ENCODE results near the gene ANXA10. TPM values are rescaled to one million over a fixed set of nuclear protein-coding genes. Genes with fewer than 3 reads are reported as not detected.

Gene ANXA10
- polyA plus RNA-seq, 1 donor (not counting 4 experiments of a cell fraction or from before 2014, with no cell fraction given), result not detected

DNA sequence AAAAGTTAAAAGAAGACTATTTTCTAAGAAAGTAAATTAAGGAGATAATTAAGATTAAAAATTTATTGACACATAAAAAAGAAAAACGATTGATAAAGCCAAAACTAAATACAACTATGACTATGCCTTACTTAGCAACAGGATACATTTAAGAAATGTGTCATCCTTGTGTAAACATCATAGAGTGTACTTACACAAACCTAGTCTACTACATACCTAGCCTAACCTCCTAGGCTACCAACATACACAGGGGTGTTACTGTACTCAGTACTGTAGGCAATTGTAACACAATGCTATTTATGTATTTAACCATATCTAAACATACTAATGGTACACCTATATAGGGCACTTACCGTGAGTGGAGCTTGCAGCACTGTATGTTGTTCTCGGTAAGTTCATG lies 108.3 kb downstream of the ANXA10 start:
- Histone ChIP-seq H3K79me2 (ENCODE audit: control insufficient read depth, insufficient read depth, low read length) (no peaks in the 10 kb centered on the region), H3K4me2 (ENCODE audit: control insufficient read depth, extremely low read depth, insufficient read depth, low read depth, low read length) (no peak overlapping the region), H3K9me3 (ENCODE audit: control insufficient read depth, low read depth, low read length) (peaks cover 4% of the 10 kb centered on the region)

GRCh38 chr4:168203233-168203911 lies 111.0 kb downstream of the ANXA10 start:
- no peak for TF ChIP-seq CTCF (optimal IDR thresholded peaks at IDR 0.05 in 1 of 3, IDR thresholded peaks at IDR 0.05 in 1 of 3, conservative IDR thresholded peaks at IDR 0.05 in 1 of 3; ENCODE audit: extremely low read depth in 1 of 3, insufficient read depth in 2 of 3, low read length in 3 of 3)
- no peak for TF ChIP-seq EZH2 (IDR thresholded peaks at IDR 0.05; ENCODE audit: low read length)
- no peak for FAIRE-seq
- no peaks in the 10 kb centered on the region for H3K36me3 ChIP-seq (ENCODE audit: control insufficient read depth in 2 of 2, extremely low read depth in 1 of 2, insufficient read depth in 2 of 2, low read length in 2 of 2)
- no peak for DNase-seq (ENCODE audit: low read depth, low spot score)
- H3K79me2 ChIP-seq (ENCODE audit: control insufficient read depth, insufficient read depth, low read length), result no peaks in the 10 kb centered on the region
- H2AFZ ChIP-seq (ENCODE audit: control insufficient read depth, low read length), result no peak overlapping the region
- no peak overlapping the region for H3K9ac ChIP-seq (ENCODE audit: control insufficient read depth, extremely low read depth, insufficient read depth, low read length)
- no peak overlapping the region for H3K4me2 ChIP-seq (ENCODE audit: control insufficient read depth, extremely low read depth, insufficient read depth, low read depth, low read length)
- H4K20me1 ChIP-seq (ENCODE audit: control insufficient read depth, extremely low read depth, insufficient read depth, low read length), result no peaks in the 10 kb centered on the region
- H3K4me1 ChIP-seq (ENCODE audit: control insufficient read depth, extremely low read depth, insufficient read depth, low read length), result no peaks in the 10 kb centered on the region
- no peak overlapping the region for H3K27ac ChIP-seq (ENCODE audit: control insufficient read depth, insufficient read depth, low read length)
- H3K9me1 ChIP-seq (ENCODE audit: control insufficient read depth, extremely low read depth, insufficient read depth, low read length), result no peaks in the 10 kb centered on the region
- no peak overlapping the region for H3K4me3 ChIP-seq (ENCODE audit: control insufficient read depth in 2 of 3, extremely low read depth in 1 of 3, insufficient read depth in 2 of 3, low read depth in 1 of 3, low read length in 3 of 3)
- dilution Hi-C loops (cut with MboI; ENCODE audit: extremely low pct_ligation_motif_present, low sequenced_read_pairs), result no loop called here
- no peaks in the 10 kb centered on the region for H3K27me3 ChIP-seq (ENCODE audit: control insufficient read depth, extremely low read depth, insufficient read depth, low read length)
- peaks cover 4% of the 10 kb centered on the region for H3K9me3 ChIP-seq (ENCODE audit: control insufficient read depth, low read depth, low read length)

More for the DNA sequence above, 108.3 kb downstream of the ANXA10 start:
- Histone ChIP-seq H3K9me1 (ENCODE audit: control insufficient read depth, extremely low read depth, insufficient read depth, low read length) (no peaks in the 10 kb centered on the region), H3K4me1 (ENCODE audit: control insufficient read depth, extremely low read depth, insufficient read depth, low read length) (no peaks in the 10 kb centered on the region), H4K20me1 (ENCODE audit: control insufficient read depth, extremely low read depth, insufficient read depth, low read length) (no peaks in the 10 kb centered on the region), H3K4me3 (ENCODE audit: control insufficient read depth in 2 of 3, extremely low read depth in 1 of 3, insufficient read depth in 2 of 3, low read depth in 1 of 3, low read length in 3 of 3) (no peak overlapping the region), H3K27me3 (ENCODE audit: control insufficient read depth, extremely low read depth, insufficient read depth, low read length) (no peaks in the 10 kb centered on the region), H3K27ac (ENCODE audit: control insufficient read depth, insufficient read depth, low read length) (no peak overlapping the region), H3K36me3 (ENCODE audit: control insufficient read depth in 2 of 2, extremely low read depth in 1 of 2, insufficient read depth in 2 of 2, low read length in 2 of 2) (no peaks in the 10 kb centered on the region), H2AFZ (ENCODE audit: control insufficient read depth, low read length) (no peak overlapping the region), H3K9ac (ENCODE audit: control insufficient read depth, extremely low read depth, insufficient read depth, low read length) (no peak overlapping the region)
- TF ChIP-seq EZH2 (IDR thresholded peaks at IDR 0.05; ENCODE audit: low read length) (no peak), CTCF (optimal IDR thresholded peaks at IDR 0.05 in 1 of 3, IDR thresholded peaks at IDR 0.05 in 1 of 3, conservative IDR thresholded peaks at IDR 0.05 in 1 of 3; ENCODE audit: extremely low read depth in 1 of 3, insufficient read depth in 2 of 3, low read length in 3 of 3) (no peak)
- FAIRE-seq (no peak), DNase-seq (ENCODE audit: low read depth, low spot score) (no peak)
- dilution Hi-C loops (cut with MboI; ENCODE audit: extremely low pct_ligation_motif_present, low sequenced_read_pairs), result no loop called here
